GM18519 (cell line): ENCODE results near the gene SLC6A8.

Experiments used
- ATAC-seq: cut with Tn5 transposase; IDR thresholded peaks from one replicate; pipeline ENCODE4 v1.9.1; 2021; ENCODE audit warnings: mild to moderate bottlenecking, moderate library complexity; ENCODE audit not compliant: unreplicated experiment, low FRiP score

Gene SLC6A8

GRCh38 chrX:153687121-153688039, at the start of gene SLC6A8:
SLC6A8 (plus strand) TSS chrX:153687926; CDS start chrX:153688575, 649 bp downstream.
- no peak for ATAC-seq

- ATAC-seq = no peak
These were observed 49.7 kb upstream of the SLC6A8 start for GRCh38 chrX:153638041-153638371.

GRCh38 chrX:153638436-153639176, 49.1 kb upstream of the SLC6A8 start:
- ATAC-seq = no peak

GRCh38 chrX:153639177-153640044, 48.3 kb upstream of the SLC6A8 start:
- ATAC-seq = no peak

DNA sequence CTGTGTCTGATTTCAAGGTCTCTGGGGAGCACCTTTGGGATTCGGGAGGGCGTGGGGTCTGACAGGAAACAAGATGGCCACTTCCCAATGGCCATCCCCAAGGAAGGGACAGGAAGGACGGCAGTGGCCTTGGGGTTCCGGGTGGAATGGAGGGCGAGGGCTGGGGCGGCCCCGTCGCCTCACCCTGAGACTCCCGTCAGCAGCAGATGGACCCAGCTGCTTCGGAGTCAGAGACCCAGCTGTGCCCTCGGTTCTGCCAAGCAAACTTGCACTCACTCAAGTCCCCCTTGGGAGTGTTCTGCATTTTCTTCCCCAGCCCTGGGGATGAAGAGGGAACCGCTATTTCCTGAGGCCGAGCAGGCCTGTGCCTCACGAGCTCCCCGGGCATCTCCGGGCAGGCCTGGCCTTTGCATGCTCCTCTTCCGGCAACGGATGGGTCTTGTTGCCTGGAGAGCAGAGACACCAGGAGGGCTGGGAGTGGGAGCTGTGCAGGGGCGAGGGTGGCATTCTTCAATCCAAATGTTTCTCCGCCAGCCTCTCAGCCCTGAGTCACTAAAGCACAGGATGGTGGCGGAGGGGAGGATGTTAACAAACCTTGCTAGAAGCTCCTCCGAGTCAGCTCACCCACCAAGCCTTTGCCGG, 47.6 kb upstream of the SLC6A8 start:
- no peak for ATAC-seq

DNA sequence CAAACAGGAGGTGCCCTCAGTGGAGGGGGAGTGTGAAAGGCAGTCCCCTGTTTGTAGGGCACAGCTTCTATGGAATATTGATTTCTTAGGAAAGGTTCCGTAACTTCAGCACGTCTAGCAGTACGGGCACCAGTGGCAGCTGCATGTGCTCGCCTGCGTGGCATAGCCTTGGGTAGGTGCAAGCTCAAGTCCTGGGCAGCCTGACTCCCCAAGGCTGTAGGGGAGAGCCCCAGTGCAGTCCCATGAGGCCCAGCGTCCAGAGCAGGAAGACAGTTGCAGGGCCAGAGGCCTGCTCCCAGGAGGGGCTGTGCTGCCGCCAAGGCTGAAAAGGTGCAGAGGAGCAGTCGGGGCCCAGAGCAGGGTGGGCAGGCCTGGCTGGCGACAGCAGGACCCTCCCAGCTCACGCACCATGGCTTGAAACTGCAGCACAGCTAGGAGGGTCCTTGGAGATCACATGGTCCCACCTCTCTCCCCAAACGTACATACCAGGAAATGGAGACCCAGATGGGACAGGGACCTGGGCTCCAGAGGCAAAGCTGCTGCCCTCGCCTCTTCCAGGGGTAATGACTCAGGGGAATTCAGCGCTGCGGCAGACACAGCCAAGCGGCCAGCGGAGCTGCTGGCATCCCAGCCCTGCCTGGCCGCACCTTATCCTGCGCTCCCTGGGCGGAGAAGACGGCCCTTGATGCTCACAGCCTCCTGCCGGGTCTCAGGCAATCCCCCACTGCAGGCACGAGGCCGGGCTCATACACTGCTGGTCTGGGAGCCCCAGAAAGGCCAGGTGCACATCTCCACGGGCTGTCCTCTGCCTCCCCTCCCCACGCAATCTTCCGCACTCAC, 46.8 kb upstream of the SLC6A8 start:
- ATAC-seq = no peak

DNA sequence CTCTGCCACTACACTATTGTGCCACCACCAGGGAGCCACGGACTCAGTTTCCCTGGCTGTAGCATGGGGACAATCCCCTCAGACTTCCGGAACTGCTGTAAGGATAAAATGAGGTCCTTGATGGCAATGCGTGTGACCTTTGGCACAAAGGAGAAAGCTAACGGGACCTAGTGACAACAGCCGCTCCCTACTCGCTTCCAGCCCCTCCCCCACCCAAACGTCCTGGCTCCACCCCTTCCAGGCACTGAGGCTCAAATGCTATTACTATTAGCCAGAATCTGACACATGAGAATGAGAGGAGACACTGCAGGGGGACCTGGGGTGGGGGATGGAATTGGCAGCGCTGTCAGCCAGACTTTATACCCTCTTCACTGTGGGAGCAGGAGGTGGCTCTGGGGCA, 46.1 kb upstream of the SLC6A8 start:
- ATAC-seq = no peak

GRCh38 chrX:153642051-153642654, 45.6 kb upstream of the SLC6A8 start:
- ATAC-seq = no peak

DNA sequence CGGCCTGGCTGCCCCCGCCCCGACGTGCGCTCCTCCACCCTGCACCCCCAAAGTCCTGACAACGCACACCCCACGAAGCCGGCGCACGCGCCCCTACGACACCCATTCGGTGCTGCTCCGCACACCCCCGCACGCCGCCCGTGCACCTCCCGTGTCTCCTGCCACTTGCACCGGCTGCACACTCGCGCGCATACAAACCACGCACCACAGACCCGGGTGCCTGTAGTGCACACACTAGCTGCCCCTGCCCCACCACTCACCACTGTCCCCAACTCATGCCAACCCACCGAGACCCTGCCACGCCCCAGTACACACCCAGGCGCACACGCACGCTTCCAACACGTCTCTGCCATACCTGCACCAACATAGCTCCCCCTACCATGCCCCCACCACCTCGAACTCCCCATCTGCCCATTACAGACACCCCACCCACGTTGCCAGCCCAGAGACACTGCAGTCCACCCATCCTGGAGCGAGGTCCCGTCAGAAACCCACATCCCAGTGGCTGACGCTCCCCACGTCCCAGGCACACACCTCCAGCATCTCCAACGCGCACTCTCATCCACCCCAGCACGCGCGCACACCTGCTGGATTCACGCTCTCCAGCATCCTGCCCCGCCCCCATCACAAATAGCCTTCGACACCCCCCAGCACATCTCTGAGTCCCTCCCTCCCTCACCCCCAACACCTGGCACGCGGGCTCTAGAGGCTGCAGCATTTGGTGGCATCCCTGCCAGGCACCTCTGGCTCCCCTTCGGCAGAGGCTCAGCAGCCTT, 44.9 kb upstream of the SLC6A8 start:
- no peak for ATAC-seq

- no peak for ATAC-seq
These were observed 44.0 kb upstream of the SLC6A8 start for GRCh38 chrX:153643431-153644351.

GRCh38 chrX:153644356-153645125, 43.2 kb upstream of the SLC6A8 start:
- no peak for ATAC-seq

DNA sequence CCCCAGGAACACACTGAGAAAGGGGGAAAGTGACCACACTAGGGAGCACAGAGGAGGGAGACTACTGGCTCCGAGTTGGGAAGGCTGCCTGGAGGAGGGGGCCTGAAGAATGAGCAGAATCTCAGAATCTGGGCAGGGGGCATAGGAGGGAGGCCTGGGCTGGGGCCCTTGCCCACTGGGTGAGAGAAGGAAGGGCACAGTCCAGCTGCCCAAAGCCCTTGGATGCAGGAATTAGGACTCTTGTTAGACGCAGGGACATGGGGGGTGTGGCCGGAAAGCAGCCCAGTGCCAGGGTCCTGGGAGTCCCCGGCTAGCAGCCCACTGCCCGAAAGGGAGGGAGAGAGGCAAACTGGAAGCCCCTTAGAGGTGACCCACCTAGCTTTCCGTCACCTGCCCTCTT, 42.6 kb upstream of the SLC6A8 start:
- no peak for ATAC-seq

GRCh38 chrX:153645921-153646488, 41.7 kb upstream of the SLC6A8 start:
- ATAC-seq = no peak

DNA sequence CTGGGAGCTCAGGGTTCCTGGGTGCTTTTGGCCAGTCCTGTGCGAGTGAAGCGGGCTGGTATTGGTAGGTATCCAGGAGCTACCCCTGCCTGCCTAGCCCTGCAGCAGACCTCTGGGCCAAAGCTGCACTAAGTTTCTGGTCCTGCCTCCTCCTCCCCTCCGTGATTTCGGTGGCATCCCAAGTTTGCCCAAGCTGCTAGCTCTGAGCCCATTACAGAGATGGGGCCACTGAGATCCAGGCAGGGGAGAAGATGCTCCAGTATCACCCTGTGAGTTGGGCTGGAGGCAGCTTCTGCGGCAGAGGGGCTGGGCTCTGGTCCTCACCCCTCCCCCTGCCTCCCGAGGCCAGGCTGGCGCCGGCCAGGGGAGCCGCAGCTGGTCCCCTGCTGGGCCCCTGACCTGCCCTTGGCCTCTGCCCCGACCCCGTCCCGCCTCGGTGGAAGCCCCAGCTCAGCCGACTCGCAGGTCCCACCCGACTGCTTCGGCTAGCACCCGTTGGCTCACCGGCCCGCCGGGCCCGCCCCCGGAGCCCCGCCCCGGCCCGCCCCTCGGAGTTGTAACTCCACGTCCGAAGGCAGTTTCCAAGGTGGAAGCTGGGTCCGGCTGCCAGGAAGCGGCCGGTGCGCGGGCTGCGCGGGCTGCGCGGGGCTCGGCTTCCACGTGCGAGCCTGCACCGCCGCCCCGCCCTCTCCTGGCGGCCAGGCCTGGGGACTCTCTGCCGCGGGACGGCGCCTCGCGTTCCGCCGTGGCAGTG, 40.9 kb upstream of the SLC6A8 start, which contains the start of gene DUSP9:
TSS of gene DUSP9 (plus strand) at position 584 of the 754 bp plus-strand sequence. CDS start 751 bp downstream, outside the sequence.
- no peak for ATAC-seq
